ENCODE results near the gene BFSP2.
A peak's percentile ranks its signal among the peaks of the same experiment; 100 is the strongest.

BFSP2 gene

DNA sequence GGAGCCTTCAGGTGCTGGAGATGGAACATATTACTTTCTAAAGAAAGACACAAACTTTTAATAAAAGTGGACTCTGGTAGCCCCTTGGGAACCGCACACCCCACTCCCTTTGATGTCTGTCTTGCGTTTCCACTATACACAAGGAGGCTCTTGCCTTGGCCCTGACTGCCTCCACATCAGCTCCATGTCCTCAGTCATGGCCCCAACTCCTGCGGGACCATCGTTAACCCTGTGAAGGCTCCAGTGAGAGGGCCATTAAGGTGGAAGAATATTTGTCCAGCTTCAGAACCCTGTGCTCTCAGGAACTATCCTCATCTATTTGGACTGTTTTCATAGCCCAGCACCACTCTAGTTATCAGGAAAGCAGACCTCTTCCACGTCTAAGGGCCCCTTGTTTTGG, 16.1 kb upstream of the BFSP2 start:
- no peak for DNase-seq (ENCODE audit: low read depth in 2 of 2)

DNA sequence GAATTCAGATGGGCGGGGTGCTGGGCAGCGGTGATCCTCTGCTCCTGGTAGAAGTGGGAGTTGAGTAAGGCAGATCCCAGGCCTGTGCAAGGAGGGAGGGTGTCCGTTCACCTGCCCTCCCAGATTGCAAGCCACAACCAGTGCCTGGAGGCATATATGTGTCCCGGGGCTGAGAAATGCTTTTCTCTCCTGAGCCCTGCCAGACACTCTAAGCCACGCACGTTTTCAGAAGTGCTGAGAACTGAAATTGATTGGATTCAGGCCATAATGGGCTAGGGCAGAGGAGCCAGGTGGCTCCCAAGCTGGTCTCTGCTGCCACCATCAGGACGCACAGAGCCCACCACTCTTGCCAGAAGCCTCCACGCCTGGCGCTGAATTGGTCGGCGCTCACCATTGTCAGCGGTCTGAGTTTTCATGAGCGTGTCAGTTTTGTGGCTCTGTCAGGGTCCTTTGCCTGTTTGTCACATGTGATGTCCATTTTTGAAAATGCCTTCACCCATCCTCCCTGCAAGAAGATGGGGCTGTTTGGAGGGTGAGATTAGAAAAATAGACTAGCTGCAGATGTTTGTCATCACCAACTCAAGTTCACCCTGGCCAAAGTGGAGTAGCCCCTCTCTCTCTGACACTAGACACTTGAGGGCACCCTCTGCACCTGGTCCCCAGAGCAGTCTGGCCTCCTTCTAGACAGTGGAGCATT, 15.4 kb upstream of the BFSP2 start:
- DNase-seq (ENCODE audit: low read depth in 2 of 2), result peak in 1 of 2 donors; percentile 8

DNA sequence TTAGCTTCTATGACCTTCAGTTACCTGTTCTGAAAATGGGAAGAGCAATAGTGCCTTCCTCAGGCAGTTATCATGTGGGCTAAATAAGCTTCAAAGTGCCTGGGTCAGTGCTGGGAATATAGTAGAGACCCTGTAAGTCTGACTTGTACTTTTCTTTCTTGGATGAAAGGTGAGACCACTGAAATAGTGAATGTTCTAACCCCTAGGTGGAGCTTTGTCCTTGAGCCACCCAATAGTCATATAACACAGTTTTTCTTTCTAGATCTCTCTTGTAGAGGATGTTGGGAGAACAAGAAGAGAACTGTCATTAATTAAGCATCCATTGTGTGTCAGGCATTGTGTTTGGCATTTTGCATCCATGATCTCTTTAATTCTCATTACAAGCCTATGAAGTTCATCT, 13.0 kb upstream of the BFSP2 start:
- DNase-seq (ENCODE audit: low read depth in 2 of 2), result no peak

DNA sequence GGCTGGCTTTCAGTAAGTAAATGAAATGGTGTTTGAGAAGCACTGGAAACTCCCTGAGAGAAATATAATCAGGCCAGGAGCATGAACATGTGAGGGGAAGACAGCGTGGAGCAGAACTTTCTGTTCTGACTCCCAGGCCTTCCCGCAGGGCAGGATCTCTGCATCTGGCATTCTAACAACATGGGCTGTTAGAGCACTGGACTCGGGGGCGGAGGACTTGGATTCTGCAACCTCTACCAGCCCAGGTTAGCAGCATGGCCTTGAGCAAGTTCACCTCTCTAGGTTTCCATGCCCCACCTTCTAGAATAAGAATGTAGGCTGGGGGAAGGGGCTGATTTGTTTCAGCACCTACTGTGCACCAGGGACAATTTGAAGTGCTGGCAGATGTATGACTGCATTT, 12.5 kb upstream of the BFSP2 start:
- DNase-seq (ENCODE audit: low read depth in 2 of 2), result no peak

DNA sequence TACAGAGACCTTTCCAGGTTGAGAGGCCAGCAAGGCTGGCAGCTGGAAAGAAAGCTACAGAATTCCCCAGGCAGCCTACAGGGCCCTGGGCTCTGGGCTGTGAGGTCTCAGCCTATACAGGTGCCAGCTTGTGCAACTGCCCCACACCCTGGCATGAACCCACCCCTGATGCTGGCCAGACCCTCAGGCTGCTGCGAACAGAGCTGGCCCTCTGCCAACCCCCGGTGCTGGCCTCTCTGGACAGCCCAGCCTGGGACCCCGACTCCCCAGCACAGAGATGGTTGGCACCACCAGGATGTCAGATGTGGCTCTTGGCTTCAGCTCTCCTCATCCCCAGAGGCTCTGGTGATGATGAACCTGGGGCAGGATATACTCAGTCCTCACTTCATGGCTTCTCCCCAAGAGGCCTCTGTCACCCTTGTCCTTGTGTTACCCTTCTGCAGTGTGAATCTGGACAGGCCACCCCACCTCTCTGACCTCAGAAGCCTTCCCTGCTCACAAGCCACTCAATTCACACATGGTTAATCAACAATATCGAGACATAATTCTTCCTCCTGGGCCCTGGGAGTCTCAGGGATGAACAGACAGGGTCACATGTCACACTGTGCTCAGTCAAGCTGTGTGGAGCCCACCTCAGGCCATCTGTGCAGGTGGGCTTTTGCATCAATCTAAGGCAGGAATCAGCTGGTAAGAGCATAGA, 11.0 kb upstream of the BFSP2 start:
- DNase-seq (ENCODE audit: low read depth in 2 of 2), result no peak

DNA sequence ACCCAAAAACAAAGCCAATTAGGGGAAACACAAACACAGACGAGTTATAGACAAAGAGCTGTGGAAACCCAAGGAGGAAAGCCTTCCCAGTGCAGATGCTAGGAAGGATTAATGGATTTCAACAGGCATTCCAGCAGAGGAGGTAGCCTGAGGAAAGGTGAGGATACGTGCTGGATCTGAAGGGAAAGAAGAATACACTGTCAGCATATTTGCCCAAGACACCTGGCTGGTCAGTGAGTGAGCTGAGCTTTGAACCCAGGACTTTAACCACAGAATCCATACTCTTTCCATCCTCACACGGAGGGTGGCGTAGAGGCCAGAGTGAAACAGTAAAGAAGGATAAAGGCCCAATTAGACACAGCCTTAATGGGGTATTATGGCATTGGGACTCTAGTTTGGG, 9.1 kb upstream of the BFSP2 start:
- DNase-seq (ENCODE audit: low read depth in 2 of 2), result no peak

DNA sequence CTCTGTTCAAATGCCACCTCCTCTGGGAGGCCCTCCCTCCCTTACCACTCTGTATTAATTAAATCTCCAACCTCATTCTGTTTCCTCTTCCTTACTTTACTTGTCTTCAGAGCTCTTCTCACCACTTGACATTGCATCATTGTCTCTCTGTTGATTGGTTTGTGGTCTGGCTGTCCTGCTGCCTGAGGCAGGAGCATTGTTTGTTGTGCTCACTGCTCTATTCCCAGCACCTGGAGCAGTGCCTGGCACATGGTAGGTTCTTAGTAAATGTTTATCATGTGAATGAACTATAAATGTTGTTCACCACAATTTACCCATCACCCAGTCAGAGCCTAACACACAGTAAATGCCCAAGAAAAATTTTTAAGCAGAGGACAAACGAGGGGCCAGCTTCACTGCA, 6.7 kb upstream of the BFSP2 start:
- DNase-seq (ENCODE audit: low read depth in 2 of 2), result no peak

DNA sequence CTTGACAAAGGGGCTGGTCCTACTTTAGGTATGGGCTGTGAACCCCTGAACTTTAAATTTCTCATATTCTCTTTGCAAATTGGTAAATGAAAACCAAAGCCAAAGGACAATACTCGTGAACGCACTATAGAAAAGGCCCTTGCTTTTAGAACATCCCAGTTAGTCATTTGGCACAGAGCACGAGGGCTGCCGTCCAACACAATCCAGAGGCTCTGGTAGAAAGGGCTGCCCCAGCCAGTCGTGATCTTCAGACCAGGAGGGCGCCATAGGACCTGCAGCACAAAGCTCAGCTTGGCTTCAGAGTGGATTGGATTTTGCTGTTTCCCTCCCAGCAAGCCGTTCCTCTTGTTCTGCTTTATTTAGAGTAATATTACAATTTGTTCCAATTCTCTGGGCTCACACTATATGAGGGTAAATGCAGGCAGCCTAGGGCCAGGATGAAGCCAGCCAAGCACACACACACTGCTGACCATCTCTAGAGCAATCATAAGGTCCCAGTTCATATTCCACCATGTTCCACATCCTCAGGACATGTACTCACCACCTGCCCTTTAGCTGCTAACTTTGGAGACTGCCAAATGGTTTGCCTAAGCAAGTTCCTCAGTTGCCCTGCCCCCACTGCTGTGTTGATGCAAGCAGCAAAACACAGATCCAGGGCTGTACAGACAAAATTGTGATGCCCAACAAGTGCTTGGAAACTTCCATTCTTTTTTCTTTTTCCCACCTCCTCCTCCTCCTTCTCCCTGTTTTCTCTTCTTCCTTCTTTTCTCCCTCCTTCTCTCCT, 6.0 kb upstream of the BFSP2 start:
- DNase-seq (ENCODE audit: low read depth in 2 of 2), result no peak

DNA sequence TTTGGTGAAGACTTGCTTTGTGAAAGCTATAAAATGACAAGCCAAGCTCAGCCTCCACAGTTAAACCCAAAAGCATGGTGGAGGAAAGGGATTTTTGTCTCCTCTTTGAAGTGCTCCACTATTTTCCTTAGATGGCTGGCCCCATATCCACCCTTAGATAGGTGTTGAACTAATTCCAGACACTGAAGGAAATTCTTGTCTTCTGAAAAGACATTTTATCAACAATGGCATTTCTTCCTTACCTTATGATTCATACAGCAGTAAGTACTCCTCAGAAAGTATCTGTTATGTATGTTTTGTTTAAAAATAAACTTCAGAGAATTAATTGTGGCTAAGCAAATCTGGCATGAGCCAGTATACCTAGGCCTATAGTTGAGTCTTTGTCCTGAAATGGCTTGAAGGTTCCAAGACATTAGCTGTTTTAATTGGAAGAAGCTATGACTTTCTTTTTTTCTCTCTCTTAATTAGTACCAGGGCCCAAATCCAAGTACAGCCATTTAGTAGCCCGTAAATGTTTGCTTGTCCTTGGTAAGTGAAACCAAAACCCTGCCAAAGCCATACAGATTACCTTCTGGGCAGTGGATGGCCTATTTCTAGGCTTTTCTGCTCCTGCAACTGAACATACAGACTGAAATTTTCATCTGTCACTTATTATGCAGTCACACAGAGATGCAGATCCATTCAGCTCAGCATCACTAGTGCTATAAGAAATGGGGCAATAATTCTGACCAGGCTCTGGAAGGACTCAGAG, 5.1 kb upstream of the BFSP2 start:
- DNase-seq (ENCODE audit: low read depth in 2 of 2), result no peak

DNA sequence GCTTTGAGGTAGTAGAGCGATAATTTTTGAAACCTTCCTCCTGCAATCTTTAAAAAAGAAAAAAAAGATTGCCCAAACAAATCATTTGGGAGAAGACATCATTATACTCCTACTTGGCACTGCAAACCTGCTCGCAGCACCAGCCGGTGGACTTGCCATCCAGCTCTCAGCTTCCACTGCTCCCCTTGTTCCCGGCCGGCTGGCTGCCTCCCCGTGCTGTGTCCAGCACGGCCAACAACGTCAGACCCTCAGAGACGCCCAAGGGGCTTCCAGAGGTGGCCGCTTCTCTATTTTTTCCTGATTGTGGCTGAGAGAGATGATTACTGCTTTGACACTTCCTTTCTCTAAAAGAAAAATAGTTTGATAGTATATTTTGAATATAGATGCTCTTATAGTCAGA, 3.0 kb upstream of the BFSP2 start:
- no peak for DNase-seq (ENCODE audit: low read depth in 2 of 2)

DNA sequence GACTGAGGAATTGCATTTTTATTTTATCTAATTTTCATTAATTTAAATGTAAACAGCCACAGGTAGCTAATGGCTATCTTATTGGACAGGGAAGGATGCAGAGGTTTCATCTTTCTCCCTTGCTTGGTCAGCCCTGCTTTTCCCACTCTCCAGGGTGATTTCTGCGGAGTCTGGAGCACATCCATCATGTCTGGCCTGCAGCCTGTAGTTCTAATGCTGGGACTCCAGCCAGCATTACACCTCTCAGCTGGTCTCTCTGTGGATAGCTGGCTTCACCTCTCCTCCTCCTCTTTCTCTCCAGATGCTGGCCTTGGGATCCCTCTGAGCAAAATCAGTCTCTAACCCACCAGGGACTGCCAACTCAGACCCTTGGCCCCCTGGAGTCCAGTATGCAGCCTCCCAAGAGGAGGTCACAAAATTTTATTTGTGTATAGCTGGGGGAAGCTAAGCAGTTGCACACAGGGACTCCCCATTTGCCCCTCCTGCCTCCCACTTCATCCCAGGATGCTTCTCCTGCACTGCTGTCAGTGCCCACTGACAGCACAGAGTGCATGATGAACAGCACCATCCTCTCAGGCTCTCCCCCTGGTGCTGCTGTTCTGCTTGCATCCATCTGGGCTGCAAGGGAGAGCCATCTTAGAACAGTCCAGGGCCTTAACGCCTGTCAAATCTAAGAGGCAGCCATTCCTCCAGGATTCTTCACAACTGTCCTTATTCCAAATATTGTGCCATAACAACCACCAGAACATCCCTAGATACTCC, 1.7 kb downstream of the BFSP2 start:
- DNase-seq (ENCODE audit: low read depth in 2 of 2), result no peak

DNA sequence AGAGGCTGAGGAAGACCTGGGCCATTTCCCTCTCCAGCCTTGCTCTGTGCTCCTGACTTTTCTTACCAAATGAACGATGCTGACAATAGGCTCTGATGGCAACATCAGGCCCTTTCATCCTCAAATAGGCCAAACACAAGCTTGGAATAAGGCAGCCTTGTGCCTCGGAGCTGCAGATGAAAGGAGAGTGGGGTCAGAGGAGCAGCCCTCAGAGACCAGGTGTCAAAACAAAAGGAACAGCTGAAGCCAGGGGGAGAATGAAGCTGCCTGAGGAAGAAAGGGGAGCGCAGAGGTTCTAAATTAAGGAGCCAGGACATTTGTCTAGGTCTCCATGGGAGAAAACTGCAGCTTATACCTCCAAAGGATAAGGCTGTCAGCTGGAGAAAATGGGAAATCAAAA, 5.1 kb downstream of the BFSP2 start:
- no peak for DNase-seq (ENCODE audit: low read depth in 2 of 2)

DNA sequence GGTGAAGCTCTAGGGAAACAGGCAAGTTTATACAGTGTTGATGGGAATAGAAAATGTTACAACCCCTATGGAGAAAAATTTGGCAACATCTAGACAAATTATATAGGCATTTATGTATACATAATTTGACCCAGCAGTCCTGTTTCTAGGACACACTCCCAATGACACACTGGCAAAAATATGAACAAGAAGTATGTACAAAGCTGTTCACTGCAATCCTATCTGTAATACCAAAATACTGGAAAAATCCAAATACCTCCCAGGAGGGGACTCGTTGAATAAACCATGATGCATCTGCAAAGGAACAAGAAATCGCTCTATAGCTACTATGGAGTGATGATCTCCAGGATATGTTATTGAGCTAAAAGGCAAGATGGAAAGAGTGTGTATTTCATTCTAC, 8.5 kb downstream of the BFSP2 start:
- no peak for DNase-seq (ENCODE audit: low read depth in 2 of 2)

DNA sequence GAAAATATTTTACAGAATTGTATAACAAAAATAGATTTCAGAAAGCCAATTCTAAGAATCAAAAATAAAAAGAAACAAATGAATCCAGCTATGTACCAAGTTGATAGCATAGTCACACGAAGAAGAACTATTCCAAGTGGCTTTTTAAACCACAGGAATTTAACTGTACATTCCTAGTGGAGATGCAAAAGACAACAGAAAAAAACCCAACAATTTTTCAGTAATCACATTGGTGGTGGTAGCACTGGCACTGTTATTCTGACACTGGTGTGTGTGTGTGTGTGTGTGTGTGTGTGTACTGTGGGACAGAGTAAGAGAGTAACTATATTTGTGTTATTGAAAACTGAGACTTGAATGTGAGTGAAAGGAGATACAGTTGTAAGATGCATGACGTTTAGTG, 9.1 kb downstream of the BFSP2 start:
- no peak for DNase-seq (ENCODE audit: low read depth in 2 of 2)

DNA sequence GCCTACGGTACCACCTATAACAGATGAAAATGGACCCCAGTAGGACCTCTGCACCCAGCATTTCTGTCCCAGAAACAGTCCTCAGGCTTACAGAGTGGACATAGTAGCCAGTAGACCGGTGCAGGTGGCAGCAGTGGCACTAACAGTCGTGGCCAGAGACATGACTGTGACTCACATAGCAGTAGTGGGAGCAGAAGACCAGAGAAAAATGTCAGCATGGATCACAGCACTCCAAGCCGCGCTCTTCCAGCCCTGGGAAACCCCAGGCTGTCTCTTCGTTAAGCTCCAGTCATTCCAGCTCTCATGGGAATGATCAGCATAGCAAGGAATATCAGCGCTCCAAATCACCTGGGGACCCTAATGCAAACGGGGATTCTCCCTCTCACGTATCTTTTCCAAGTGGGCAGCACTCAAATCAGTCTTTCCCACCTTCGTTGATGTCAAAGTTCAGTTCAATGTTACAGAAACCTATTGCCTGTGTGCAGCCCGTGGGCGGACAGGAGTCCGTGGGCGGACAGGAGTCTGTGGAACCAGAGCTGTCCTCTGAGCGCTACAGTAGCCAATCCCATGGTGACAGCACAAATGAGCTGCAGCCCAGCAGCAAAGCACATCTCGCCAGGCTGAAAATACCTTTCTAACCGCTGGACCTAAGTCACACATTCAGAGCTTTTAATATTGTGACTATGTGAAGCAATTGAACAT, 10.5 kb downstream of the BFSP2 start:
- no peak for DNase-seq (ENCODE audit: low read depth in 2 of 2)

DNA sequence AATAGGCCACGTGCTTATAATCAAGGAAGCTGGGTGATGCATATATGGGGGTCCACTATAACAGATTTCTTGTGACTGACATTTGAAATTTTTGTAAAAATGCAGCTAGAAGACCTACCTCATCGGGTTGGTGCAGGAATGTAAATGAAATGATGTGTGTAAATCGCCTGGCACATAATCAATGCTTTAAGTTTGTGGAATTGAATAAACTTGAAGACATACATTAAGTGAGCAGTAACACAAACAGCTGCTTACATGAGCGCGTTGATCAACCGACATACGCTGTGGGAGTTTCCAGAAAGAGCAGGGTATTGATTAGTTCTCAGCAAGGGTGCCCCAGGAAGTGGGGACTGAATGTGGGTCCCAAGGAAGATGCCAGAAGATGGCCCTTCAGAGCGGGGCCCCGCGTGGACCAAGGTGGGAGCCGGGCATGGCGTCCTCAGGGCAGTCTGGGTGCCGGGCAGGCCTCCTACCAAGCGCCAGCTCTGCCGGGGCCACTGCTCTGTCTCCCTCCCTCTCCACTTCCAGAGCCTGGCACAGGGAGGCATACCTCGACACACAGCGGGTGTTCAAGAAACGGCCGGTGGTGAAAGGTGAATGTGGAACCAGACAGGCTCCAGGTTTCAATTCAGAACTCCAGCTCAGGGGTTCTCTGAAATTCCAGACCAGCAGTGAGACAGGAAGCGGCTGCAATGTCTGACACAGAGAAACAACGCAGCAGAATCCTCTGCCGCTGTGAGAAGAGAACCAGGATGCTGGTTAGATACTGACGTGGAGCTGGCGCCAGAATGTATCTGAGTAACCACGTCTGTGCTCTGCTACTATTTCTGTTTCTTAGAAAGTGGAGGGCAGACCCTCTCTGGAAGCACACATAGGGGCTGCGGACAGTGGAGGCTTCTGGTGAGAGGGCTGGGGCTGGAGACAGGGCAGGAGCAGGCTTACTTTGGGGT, 12.6 kb downstream of the BFSP2 start:
- no peak for DNase-seq (ENCODE audit: low read depth in 2 of 2)

DNA sequence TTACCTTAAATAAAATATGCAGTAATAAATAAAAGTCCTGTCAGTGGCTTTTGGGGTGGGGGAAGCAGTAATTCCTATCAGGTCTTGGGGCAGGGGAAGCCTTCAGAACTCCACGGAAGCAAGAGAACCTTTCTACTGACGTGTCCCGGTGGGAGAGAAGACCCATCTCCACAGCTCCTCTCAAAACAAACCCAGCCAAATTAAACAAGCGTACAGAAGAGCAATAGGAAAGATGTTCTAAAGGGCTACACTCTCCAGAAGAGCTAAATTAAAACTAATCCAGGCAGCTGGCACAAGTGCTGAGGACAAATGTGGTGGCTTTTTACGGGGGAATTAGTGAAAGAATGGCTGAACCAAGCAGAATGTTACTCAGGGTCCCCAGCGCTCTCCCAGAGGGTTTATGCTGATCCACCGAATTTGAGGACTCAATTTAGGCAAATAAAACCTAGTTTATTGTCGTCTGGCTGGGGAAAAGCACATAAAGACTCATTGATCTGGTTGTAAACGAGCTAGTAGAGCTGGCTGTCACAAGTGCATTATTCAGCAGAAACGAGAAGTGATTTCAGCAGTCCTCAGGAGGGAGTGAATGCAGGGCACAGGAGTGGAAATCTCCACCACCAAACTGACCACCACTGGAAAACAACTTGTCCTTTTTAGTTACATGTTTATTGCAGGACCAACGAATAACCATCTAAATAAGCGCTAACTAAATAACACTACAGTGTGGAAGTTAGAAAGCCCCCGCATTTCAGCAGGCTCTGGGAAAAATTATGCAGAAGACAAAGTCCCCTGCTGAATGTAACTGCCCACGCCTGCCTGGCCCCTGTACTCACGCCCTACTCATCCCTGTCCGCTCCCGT, 13.5 kb downstream of the BFSP2 start:
- DNase-seq (ENCODE audit: low read depth in 2 of 2), result no peak

DNA sequence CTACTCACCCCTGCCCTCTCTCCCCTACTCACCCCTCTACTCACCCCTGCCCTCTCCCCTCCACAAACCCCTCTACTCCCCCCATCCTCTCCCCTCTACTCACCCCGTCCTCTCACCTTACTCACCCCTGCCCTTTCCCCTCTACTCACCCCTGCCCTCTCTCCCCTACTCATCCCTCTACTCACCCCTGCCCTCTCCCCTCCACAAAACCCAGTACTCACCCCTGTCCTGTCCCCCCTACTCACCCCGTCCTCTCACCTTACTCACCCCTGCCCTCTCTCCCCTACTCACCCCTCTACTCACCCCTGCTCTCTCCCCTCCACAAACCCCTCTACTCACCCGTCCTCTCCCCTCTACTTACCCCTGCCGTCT, 14.2 kb downstream of the BFSP2 start:
- no peak for DNase-seq (ENCODE audit: low read depth in 2 of 2)

DNA sequence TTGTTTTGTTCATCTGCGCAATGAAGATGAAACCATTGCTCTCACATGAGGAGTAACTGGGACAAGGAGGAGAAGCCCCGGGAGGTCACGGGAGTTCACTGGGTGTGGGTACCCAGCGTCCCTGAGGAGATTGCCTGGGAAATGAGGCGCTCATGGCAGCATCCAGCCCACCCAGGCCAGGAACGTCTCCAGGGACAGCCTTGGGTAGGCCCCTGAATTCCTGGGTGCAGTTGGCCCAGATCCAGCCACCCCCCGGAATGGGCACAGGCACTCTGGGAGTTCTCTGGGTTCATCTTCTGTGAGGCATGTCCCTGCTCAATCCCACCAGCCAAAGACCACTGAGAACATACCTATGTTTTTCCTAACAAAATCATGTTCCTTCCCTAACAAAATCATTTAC, 18.5 kb downstream of the BFSP2 start:
- no peak for DNase-seq (ENCODE audit: low read depth in 2 of 2)
